T47D (cell line): ENCODE measurements around the gene SWT1.
A peak's percentile ranks its signal among the peaks of the same experiment; 100 is the strongest.
"Not testable (repeated sequence)": the region's sequence is repeated elsewhere in the genome, so short reads cannot be mapped to it uniquely, and the experiment has no call there.

Source experiments
- DNase-seq, 2 experiments: peaks; one replicate each; pipeline versions ENCODE4 v3.0.0 to v3.0.0-alpha.2; 2011 to 2012; ENCODE audit warnings: low read depth in 1 of 2, low spot score in 1 of 2
- JUND ChIP-seq: IDR thresholded peaks from 2 replicates; pipeline ENCODE4 v1.6.1; 2012; ENCODE audit warnings: low read depth
- in situ Hi-C: cut with HindIII; loops from 2 replicates; pipeline ENCODE4 v1.10.0; 2016; ENCODE audit warnings: low sequenced_read_pairs, low pct_unique_long_range_greater_than_20kb

The SWT1 gene

DNA sequence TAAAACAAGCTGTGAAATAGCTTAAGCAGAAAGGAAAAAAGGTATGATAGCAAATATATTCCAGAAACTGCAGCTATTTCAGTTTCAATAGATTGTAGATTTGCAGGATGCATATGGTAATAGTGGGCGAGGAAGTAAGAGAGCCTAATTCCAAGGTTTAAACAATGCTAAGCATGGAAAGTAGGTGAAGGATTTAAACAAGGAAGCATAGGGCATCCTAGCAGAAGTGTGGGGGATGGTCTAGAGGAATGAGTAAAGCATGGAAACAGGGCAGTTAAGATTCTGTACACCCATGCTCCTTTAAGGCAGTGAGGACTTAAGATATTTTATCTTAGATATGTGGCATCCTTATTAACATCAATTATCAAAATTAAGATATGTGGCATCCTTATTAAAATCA is 157.4 kb downstream of the SWT1 start:
- in situ Hi-C loops, result no loop called here
- no peak for TF ChIP-seq JUND
- DNase-seq, result no peak

DNA sequence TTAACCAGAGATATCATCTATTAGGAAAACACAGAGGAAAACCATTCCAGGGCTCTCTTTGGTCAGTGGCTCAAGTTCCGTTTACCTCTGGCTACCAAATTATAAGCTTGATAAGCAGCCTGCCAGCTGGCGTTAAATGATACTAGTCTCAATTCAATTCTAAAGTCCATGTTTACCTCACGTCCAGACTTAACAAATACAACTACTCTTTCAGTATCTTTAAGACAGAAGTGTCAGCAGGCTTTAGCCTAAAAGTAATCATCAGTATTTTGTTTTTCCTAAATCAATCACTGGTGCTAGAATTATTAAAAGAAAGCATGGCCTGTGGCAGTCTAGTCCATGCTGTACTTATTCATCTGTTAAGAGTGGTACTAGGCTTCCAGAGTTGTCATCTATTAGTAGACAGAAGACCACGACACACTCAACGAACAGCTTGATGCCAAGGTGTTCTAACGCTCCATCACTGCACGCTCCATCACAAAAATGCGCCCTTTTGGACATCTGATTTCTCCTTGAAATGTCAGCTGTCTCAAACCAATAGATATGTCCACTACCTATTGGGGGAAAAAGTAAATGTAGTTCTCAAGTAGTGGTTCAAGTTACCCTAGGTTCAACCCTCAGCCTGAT is 158.6 kb downstream of the SWT1 start:
- in situ Hi-C loops, result no loop called here
- no peak for TF ChIP-seq JUND
- no peak for DNase-seq

DNA sequence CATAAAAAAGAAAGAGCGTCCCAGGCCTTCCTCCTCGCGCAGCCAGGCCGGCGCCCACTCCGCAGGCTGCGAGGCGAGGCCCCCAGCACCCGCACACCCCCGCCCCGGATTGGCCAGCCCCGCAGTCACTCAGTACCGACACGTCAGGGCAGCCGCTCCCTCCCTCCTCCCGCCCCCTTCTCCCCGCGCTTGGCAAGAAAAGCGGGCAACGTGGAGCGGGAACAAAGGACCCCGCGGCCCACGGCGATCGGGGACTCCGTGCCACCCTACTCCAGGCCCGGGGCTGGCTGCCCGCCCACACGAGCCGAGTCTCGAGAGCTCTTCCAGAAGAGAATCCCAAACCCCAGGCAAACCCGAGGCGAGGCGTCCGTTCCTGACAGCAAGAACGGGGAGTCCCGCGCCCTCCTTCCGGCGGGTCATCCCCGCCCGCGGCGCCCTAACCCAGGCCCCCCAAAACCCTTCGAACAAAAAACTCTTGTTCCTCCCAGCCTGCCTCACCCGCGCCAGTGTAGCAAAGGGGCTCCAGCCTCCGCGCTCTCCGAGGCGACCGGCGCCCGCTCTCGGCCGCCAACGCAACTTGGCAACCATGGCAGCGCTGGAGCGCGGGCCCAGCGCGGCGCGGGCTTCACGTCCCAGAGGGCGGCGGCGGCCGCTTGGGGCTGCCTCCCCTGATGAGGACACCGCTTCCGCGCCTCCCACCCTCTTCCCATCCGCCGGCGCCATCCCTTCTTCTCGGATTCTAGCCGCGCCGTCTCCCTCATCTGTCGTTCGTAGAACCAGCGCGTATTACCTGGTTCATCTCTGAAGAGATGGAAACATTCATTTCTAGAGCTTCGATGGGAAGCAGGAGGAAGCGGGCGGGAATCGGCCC is 159.4 kb downstream of the SWT1 start:
- in situ Hi-C loops, result no loop called here
- peak; percentile 79 to 93 for DNase-seq
- no peak for TF ChIP-seq JUND

DNA sequence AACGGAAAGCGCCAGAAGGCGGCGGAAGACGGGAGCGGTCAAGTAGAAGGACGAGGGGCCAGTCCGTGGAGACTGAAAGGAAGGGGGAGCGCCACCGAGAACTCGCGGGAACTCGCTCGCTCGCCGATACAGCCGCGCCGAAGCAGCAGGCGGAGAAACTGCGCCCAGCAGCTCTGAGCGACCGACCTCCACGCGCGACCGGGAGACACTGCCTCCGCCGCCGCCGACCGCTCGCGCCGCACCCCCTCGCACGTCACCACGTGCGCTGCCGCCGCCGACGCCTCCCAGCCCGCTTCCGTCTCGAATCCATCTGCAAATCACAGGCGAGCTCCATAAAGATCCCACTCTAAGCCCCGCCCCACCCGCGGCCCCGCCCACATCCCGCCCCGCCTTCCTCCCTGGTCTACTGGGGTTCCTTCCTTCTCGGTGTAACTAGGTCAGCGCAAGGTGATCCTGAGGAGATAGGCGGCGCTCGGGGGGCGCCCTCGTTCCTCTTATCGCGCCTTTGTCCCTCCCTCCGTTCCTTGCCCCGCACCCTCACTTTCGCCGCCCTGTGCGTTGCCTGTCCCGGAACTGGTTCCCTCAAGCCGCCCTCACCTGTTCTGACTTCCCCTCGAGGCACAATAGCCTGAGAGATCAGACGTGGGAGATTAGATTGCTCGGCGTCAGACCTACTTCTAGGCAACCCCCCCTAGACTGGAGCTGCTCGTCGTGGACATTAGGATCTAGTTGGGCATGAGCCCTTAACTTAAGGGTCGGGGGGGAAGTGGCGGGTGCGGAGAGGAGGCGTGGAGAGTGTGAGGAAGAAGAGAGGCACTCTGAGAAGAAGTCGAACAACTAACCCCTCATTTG is 160.3 kb downstream of the SWT1 start, which contains the start of gene IVNS1ABP:
IVNS1ABP (minus strand) TSS at position 210 of the 852 bp plus-strand sequence. CDS start 7,750 bp downstream, outside the sequence.
- in situ Hi-C loops, result no loop called here
- peak; percentile 96 to 97 for DNase-seq
- no peak for TF ChIP-seq JUND

DNA sequence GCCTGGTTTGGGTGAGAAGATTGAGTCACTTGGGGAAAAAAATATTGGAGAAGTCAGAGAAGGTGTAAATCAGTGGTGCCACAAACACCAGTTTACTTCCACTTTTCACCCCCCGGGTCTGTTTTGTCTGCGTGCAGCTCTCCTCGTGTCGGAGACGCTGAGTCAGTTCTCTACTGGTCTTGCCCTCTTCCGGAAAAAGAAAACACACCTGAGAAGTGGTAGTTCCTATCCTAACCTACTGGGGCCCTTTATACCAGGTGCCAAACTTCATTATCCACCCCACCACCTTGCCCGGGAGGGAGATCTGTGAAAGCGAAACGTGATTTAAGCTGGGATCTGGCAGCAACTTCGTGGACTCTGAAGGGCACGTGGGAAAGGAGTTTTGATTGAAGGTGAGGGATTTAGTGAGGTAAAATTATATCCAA is 160.9 kb downstream of the SWT1 start:
- in situ Hi-C loops, result no loop called here
- peak; percentile 49 to 79 for DNase-seq
- no peak for TF ChIP-seq JUND

DNA sequence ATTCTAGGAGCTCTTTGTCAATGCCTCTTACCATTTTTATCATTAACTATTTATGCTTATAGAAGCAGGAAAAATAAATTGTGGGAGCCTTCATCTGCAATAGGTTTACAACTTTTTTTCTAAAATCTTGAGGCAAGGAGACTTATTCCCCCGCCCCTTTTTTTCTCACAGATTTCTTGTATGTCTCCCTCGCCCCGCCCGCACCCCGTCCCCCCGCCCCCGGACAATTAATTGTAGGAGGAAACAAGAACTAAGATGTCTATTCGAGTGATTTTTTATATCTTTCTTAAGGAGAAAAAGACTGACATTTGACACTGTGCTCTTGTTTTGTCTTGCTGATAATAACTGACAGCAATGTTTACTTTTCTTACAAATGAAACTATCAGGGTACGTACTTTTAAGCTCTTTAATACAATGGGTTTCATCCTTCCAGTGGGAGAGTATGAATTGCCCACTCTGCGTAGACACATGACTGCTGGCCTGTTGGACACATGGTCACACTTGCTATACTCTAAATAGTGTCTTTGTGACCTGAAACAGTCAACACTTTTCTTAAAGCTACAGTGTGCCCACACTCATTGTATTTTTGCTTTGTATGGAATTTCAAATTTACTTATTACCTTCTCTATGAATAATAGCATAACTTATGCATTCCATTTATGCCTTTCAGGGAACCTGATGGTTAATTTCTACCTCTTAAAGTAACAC is 161.6 kb downstream of the SWT1 start:
- TF ChIP-seq JUND, result no peak
- in situ Hi-C loops, result no loop called here
- DNase-seq, result no peak

DNA sequence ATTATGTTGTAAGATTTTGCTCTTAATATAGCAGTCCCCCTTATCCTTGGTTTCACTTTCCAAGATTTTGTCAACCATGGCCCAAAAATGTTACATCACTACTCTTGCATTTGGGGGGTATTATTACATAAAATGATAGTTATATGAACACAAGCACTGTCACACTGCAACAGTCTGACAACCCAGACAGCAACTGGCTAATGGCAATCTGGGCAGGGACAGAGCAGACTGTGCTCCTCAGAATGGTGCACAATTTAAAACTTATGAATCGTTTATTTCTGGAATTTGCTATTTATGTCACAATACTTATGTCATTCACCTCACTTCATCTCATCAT is 162.1 kb downstream of the SWT1 start:
- in situ Hi-C loops, result no loop called here
- no peak for DNase-seq
- TF ChIP-seq JUND, result no peak

DNA sequence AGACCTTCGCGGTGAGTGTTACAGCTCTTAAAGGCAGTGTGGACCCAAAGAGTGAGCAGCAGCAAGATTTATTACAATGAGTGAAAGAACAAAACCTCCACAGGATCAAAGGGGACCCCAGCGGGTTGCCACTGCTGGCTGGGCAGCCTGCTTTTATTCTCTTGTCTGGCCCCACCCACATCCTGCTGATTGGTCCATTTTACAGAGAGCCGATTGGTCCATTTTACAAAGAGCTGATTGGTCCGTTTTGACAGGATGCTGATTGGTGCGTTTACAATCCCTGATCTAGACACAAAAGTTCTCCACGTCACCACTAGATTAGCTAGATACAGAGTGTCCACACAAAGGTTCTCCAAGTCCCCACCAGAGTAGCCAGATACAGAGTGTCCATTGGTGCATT is 164.1 kb downstream of the SWT1 start:
- DNase-seq, in situ Hi-C loops: not testable (repeated sequence)

DNA sequence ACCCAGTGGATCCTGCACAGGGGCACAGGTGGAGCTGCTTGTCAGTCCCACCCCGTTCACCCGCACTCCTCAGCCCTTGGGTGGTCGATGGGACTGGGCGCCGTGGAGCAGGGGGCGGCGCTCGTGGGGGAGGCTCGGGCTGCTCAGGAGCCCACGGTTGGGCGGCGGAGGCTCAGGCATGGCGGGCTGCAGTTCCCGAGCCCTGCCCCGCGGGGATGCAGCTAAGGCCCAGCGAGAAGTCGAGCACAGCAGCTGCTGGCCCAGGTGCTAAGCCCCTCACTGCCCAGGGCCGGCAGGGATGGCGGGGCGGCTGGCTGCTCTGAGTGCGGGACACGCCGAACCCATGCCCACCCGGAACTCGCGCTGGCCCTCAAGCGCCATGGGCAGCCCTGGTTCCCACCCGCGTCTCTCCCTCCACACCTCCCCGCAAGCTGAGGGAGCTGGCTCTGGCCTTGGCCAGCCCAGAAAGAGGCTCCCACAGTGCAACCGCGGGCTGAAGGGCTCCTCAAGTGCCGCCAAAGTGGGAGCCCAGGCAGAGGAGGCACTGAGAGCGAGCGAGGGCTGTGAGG is 164.8 kb downstream of the SWT1 start:
- DNase-seq, result not testable (repeated sequence)

DNA sequence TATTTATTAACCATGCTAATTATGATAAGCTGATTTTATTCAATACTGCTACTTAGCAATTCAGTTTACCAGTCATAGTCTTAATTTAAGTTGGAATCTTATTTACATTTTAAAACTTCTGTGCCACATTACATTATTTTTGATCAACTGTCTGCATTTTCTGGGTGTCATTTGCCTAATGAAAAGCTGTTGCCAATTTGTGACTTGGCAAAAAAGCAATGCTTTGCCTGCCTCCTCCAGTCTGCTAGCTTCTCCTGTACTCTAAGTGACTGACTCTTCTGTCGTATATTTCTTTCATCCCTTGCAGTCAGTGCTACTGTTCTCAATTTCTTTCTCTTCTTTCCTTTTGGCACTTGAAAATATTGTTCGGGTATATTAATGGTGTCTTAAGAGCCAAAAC is 165.7 kb downstream of the SWT1 start:
- no peak for TF ChIP-seq JUND
- in situ Hi-C loops, result no loop called here
- DNase-seq, result no peak

More for the DNA sequence above, 164.8 kb downstream of the SWT1 start:
- in situ Hi-C loops, result not testable (repeated sequence)

DNA sequence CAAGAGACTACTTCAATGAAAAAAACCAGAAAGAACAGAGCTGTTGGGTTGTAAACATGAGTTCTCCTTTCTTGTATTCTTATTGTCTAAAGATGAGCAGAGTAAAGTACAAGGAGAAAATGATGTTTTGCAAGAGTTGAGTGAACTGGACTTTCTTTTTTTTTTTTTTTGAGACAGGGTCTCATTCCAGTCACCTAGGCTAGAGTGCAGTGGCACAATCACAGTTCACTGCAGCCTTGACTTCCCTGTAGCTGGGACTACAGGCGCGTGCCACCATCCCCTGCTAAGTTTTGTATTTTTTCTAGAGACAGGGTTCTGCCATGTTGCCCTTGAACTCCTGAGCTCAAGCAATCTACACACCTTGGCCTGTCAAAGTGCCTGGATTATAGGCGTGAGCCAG is 167.2 kb downstream of the SWT1 start:
- no peak for TF ChIP-seq JUND
- in situ Hi-C loops, result no loop called here
- no peak for DNase-seq

DNA sequence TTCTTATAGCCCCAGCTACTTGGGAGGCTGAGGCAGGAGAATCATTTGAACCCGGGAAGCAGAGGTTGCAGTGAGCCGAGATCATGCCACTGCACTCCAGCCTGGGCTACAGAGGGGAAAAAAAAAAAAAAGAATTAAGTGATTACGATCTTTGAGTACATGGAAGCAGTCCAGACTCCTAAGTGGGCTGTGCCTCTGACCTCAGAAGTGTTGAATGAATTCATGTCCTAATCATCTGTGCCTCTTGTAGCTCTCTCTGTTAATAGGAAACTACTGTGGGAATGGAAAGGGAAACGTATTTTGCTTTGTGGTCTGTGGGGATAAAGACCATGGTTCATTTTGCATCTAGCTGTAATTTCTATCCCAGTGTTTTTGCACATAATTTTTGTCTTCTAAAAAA is 168.4 kb downstream of the SWT1 start:
- in situ Hi-C loops, result no loop called here
- no peak for DNase-seq
- TF ChIP-seq JUND, result no peak
